Measurements from ENCODE around the gene P3R3URF. TPM values are rescaled to one million over a fixed set of nuclear protein-coding genes. Genes with fewer than 3 reads are reported as not detected.
A peak's percentile ranks its signal among the peaks of the same experiment; 100 is the strongest.

The P3R3URF gene
- total and polyA plus RNA-seq, 9 of the 15 experiments (the other 6 are each of a cell fraction or from before 2014, with no cell fraction given): not detected

GRCh38 chr1:46197964-46198811 is 21.9 kb upstream of the P3R3URF start, which contains the start of gene POMGNT1 (continued):
- peak in 1 of 2 experiments; percentile 93; a peak in 2 of 4 replicates for TF ChIP-seq ZNF639 (CRISPR knock-in tag; conservative IDR thresholded peaks at IDR 0.05 in 1 of 2, IDR thresholded peaks at IDR 0.05 in 1 of 2)
- peak; percentile 38 to 50; a peak in 2 of 4 replicates for TF ChIP-seq MAZ (CRISPR knock-in tag; conservative IDR thresholded peaks at IDR 0.05 in 1 of 2, IDR thresholded peaks at IDR 0.05 in 1 of 2)
- no peak for TF ChIP-seq ZNF717 (CRISPR knock-in tag; IDR thresholded peaks at IDR 0.05)
- TF ChIP-seq ATF1 (CRISPR knock-in tag; IDR thresholded peaks at IDR 0.05): no peak
- TF ChIP-seq ATF1 (tag; IDR thresholded peaks at IDR 0.05): no peak
- no peak for TF ChIP-seq ARID3A (IDR thresholded peaks at IDR 0.05; ENCODE audit: borderline replicate concordance, low read depth, low read length)
- TF ChIP-seq CREM (IDR thresholded peaks at IDR 0.05; ENCODE audit: low read depth): 0 out of 2 replicates have a peak, but pooled peaks have one; percentile 33
- no peak for TF ChIP-seq PCBP2 (IDR thresholded peaks at IDR 0.05; ENCODE audit: low read depth, low read length, poor library complexity, severe bottlenecking)
- TF ChIP-seq TAF7 (tag; IDR thresholded peaks at IDR 0.05): 0 out of 2 replicates have a peak, but pooled peaks have one; percentile 15
- no peak for TF ChIP-seq JUN (IDR thresholded peaks at IDR 0.05; ENCODE audit: borderline replicate concordance, low read depth, low read length)
- no peak for TF ChIP-seq JUN (CRISPR knock-in tag; IDR thresholded peaks at IDR 0.05; ENCODE audit: borderline replicate concordance)
- TF ChIP-seq DLX4 (CRISPR knock-in tag; IDR thresholded peaks at IDR 0.05): no peak
- peak in 1 of 2 experiments; percentile 68; a peak in 3 of 4 replicates for TF ChIP-seq RCOR1 (IDR thresholded peaks at IDR 0.05; ENCODE audit: borderline replicate concordance in 1 of 2, low read depth in 2 of 2, low read length in 2 of 2)
- TF ChIP-seq BCOR (IDR thresholded peaks at IDR 0.05): peak; percentile 99
- TF ChIP-seq CGGBP1 (CRISPR knock-in tag; IDR thresholded peaks at IDR 0.05): peak; percentile 81; the same call in 1 of the 2 replicates
- TF ChIP-seq HMGN3 (IDR thresholded peaks at IDR 0.05; ENCODE audit: borderline replicate concordance, extremely low read depth, insufficient read length, low read depth, low read length): peak; percentile 54
- TF ChIP-seq YY1 (IDR thresholded peaks at IDR 0.05; ENCODE audit: borderline replicate concordance in 1 of 3, control insufficient read depth in 1 of 3, extremely low read depth in 1 of 3, insufficient read depth in 3 of 3, insufficient read length in 1 of 3, insufficient replicate concordance in 2 of 3, low read depth in 1 of 3, low read length in 2 of 3): peak in 2 of 3 experiments; percentile 75 to 82
- no peak for TF ChIP-seq ADNP (tag; IDR thresholded peaks at IDR 0.05)
- TF ChIP-seq OTX1 (CRISPR knock-in tag; IDR thresholded peaks at IDR 0.05): no peak
- TF ChIP-seq NCOR1 (IDR thresholded peaks at IDR 0.05): no peak
- TF ChIP-seq TOE1 (IDR thresholded peaks at IDR 0.05; ENCODE audit: borderline replicate concordance): no peak
- no peak for TF ChIP-seq TOE1 (CRISPR knock-in tag; IDR thresholded peaks at IDR 0.05; ENCODE audit: borderline replicate concordance, low read depth)
- 0 out of 2 replicates have a peak, but pooled peaks have one; percentile 21 for TF ChIP-seq SMC3 (conservative IDR thresholded peaks at IDR 0.05; ENCODE audit: insufficient read depth, low read depth, low read length)
